IPS DF 6.9 (cell line): Measurements from ENCODE around the gene PTGDR.

ENCODE experiments used
- DNase-seq: peaks from one replicate; pipeline ENCODE4 v3.0.0-alpha.2; 2013; ENCODE audit warnings: low read depth, low spot score
- H3K27ac ChIP-seq: one replicate; pipeline ENCODE4 v1.5.1; 2013; ENCODE audit warnings: low read length, control low read depth
- H3K27me3 ChIP-seq: 2 replicates; pipeline ENCODE4 v1.6.1; 2013; ENCODE audit warnings: mild to moderate bottlenecking, low read length; ENCODE audit not compliant: control insufficient read depth, insufficient read depth
- H3K36me3 ChIP-seq: 2 replicates; pipeline ENCODE4 v1.6.1; 2013; ENCODE audit warnings: low read length; ENCODE audit not compliant: control insufficient read depth, insufficient read depth
- H3K4me1 ChIP-seq: 2 replicates; pipeline ENCODE4 v1.6.1; 2013; ENCODE audit warnings: low read length; ENCODE audit not compliant: control insufficient read depth, insufficient read depth
- H3K4me3 ChIP-seq: 2 replicates; pipeline ENCODE4 v1.5.1; 2013; ENCODE audit warnings: mild to moderate bottlenecking, low read length
- H3K9me3 ChIP-seq: 2 replicates; pipeline ENCODE4 v1.6.1; 2013; ENCODE audit warnings: low read length, inconsistent platforms; ENCODE audit not compliant: control insufficient read depth, insufficient read depth
- WGBS: extraction: QIAGEN DNeasy Blood & Tissue Kit; methylation state at CpG from one replicate; pipeline ENCODE4 v1.1.7; 2013; ENCODE audit warnings: mixed read lengths, missing lambda C conversion rate; ENCODE audit not compliant: insufficient read length, insufficient coverage; 5-methylcytosine and 5-hydroxymethylcytosine counted together

PTGDR gene

GRCh38 chr14:52240623-52241022 lies 26.9 kb upstream of the PTGDR start:
- WGBS = no CpG with 5 or more reads among the region's 5 CpGs
- H3K36me3 ChIP-seq = no peaks in the 10 kb centered on the region
- H3K4me1 ChIP-seq = peaks cover 3% of the 10 kb centered on the region
- H3K9me3 ChIP-seq = no peaks in the 10 kb centered on the region
- DNase-seq = no peak
- H3K27ac ChIP-seq = no peak overlapping the region
- no peak overlapping the region for H3K4me3 ChIP-seq
- H3K27me3 ChIP-seq = no peaks in the 10 kb centered on the region

GRCh38 chr14:52241087-52241793 lies 26.3 kb upstream of the PTGDR start:
- DNase-seq = no peak
- Histone ChIP-seq H3K9me3 (no peaks in the 10 kb centered on the region), H3K4me3 (no peak overlapping the region), H3K27me3 (no peaks in the 10 kb centered on the region), H3K27ac (no peak overlapping the region), H3K4me1 (peaks cover 3% of the 10 kb centered on the region), H3K36me3 (no peaks in the 10 kb centered on the region)
- WGBS = no CpG with 5 or more reads among the region's 5 CpGs

- no peak for DNase-seq
- no peaks in the 10 kb centered on the region for H3K9me3 ChIP-seq
- no peaks in the 10 kb centered on the region for H3K36me3 ChIP-seq
- no peak overlapping the region for H3K27ac ChIP-seq
- H3K4me1 ChIP-seq = peaks cover 3% of the 10 kb centered on the region; the same call in 1 of the 2 replicates
- no peaks in the 10 kb centered on the region for H3K27me3 ChIP-seq
- no CpG with 5 or more reads among the region's 2 CpGs for WGBS
- no peak overlapping the region for H3K4me3 ChIP-seq
These were observed 23.2 kb upstream of the PTGDR start for GRCh38 chr14:52244328-52244727.

GRCh38 chr14:52244997-52245396 lies 22.5 kb upstream of the PTGDR start:
- Histone ChIP-seq H3K27me3 (no peaks in the 10 kb centered on the region), H3K27ac (no peak overlapping the region), H3K4me1 (peaks cover 3% of the 10 kb centered on the region; the same call in 1 of the 2 replicates), H3K4me3 (no peak overlapping the region), H3K36me3 (no peaks in the 10 kb centered on the region), H3K9me3 (no peaks in the 10 kb centered on the region)
- no peak for DNase-seq
- no CpG with 5 or more reads among the region's 3 CpGs for WGBS

- H3K4me3 ChIP-seq = no peak overlapping the region
- H3K4me1 ChIP-seq = peaks cover 2% of the 10 kb centered on the region
- no peak for DNase-seq
- H3K27ac ChIP-seq = no peak overlapping the region
- H3K36me3 ChIP-seq = no peaks in the 10 kb centered on the region
- no peaks in the 10 kb centered on the region for H3K9me3 ChIP-seq
- WGBS = no CpG with 5 or more reads among the region's 2 CpGs
- no peaks in the 10 kb centered on the region for H3K27me3 ChIP-seq
These were observed 19.4 kb upstream of the PTGDR start for GRCh38 chr14:52248057-52248456.

- no peaks in the 10 kb centered on the region; the same call in 1 of the 2 replicates for H3K4me1 ChIP-seq
- H3K27me3 ChIP-seq = no peaks in the 10 kb centered on the region
- no peak for DNase-seq
- H3K36me3 ChIP-seq = no peaks in the 10 kb centered on the region
- no peak overlapping the region for H3K4me3 ChIP-seq
- no peaks in the 10 kb centered on the region for H3K9me3 ChIP-seq
- H3K27ac ChIP-seq = no peak overlapping the region
- WGBS = no CpG with 5 or more reads among the region's 1 CpG
These were observed 15.8 kb upstream of the PTGDR start for GRCh38 chr14:52251724-52252123.

- no peak overlapping the region for H3K27ac ChIP-seq
- DNase-seq = no peak
- WGBS = no CpG with 5 or more reads among the region's 3 CpGs
- no peaks in the 10 kb centered on the region for H3K27me3 ChIP-seq
- no peak overlapping the region for H3K4me3 ChIP-seq
- no peaks in the 10 kb centered on the region; the same call in 1 of the 2 replicates for H3K4me1 ChIP-seq
- no peaks in the 10 kb centered on the region for H3K36me3 ChIP-seq
- no peaks in the 10 kb centered on the region for H3K9me3 ChIP-seq
These were observed 14.0 kb upstream of the PTGDR start for GRCh38 chr14:52253503-52253902.

GRCh38 chr14:52254086-52254485 lies 13.4 kb upstream of the PTGDR start:
- Histone ChIP-seq H3K27me3 (no peaks in the 10 kb centered on the region), H3K36me3 (no peaks in the 10 kb centered on the region), H3K4me3 (no peak overlapping the region), H3K4me1 (no peaks in the 10 kb centered on the region; the same call in 1 of the 2 replicates), H3K9me3 (no peaks in the 10 kb centered on the region), H3K27ac (no peak overlapping the region)
- WGBS = no CpG with 5 or more reads among the region's 4 CpGs
- no peak for DNase-seq

- Histone ChIP-seq H3K36me3 (no peaks in the 10 kb centered on the region), H3K4me3 (no peak overlapping the region), H3K27ac (no peak overlapping the region), H3K27me3 (no peaks in the 10 kb centered on the region), H3K9me3 (no peaks in the 10 kb centered on the region), H3K4me1 (no peaks in the 10 kb centered on the region)
- WGBS = no CpG with 5 or more reads among the region's 2 CpGs
- no peak for DNase-seq
These were observed 8.7 kb upstream of the PTGDR start for GRCh38 chr14:52258783-52259182.

- no peaks in the 10 kb centered on the region for H3K9me3 ChIP-seq
- no CpG with 5 or more reads among the region's 5 CpGs for WGBS
- no peaks in the 10 kb centered on the region for H3K36me3 ChIP-seq
- no peaks in the 10 kb centered on the region for H3K4me1 ChIP-seq
- no peak overlapping the region for H3K4me3 ChIP-seq
- DNase-seq = no peak
- H3K27me3 ChIP-seq = no peaks in the 10 kb centered on the region
- no peak overlapping the region for H3K27ac ChIP-seq
These were observed 8.1 kb upstream of the PTGDR start for GRCh38 chr14:52259434-52259833.

- no peak for DNase-seq
- Histone ChIP-seq H3K36me3 (no peaks in the 10 kb centered on the region), H3K4me3 (no peak overlapping the region), H3K27ac (no peak overlapping the region), H3K9me3 (no peaks in the 10 kb centered on the region), H3K27me3 (peaks cover 14% of the 10 kb centered on the region; the same call in 1 of the 2 replicates), H3K4me1 (no peaks in the 10 kb centered on the region)
- no CpG with 5 or more reads among the region's 1 CpG for WGBS
These were observed 4.9 kb upstream of the PTGDR start for GRCh38 chr14:52262600-52262999.
